Fibroblast of lung (primary cell): ENCODE results near the gene SMG6. TPM values are rescaled to one million over a fixed set of nuclear protein-coding genes. Genes with fewer than 3 reads are reported as not detected.

Experiments used
- DNase-seq, 2 donors: peaks; one replicate each; pipeline versions ENCODE4 v3.0.0 to v3.0.0-alpha.2; 2010; ENCODE audit warnings: low read depth in 2 of 2
- H2AFZ ChIP-seq: 2 replicates; pipeline ENCODE4 v1.5.1; 2012; ENCODE audit warnings: low read length, control low read depth, inconsistent platforms
- H3K27ac ChIP-seq: 2 replicates; pipeline ENCODE4 v1.5.1; 2011; ENCODE audit warnings: low read length, control low read depth; ENCODE audit not compliant: insufficient read depth
- H3K27me3 ChIP-seq: 2 replicates; pipeline ENCODE4 v1.5.1; 2011; ENCODE audit warnings: mild to moderate bottlenecking, low read length; ENCODE audit not compliant: control insufficient read depth, insufficient read depth
- H3K36me3 ChIP-seq: 2 replicates; pipeline ENCODE4 v1.5.1; 2011; ENCODE audit warnings: low read length; ENCODE audit not compliant: control insufficient read depth, insufficient read depth
- H3K4me1 ChIP-seq: 2 replicates; pipeline ENCODE4 v1.5.1; 2011; ENCODE audit warnings: low read length; ENCODE audit not compliant: control insufficient read depth, insufficient read depth; ENCODE audit errors: extremely low read depth
- H3K4me2 ChIP-seq: 2 replicates; pipeline ENCODE4 v1.5.1; 2011; ENCODE audit warnings: low read length, control low read depth; ENCODE audit not compliant: insufficient read depth; ENCODE audit errors: extremely low read depth
- H3K4me3 ChIP-seq, 4 experiments: fragments of 200-600 bp in 1 of 4; sonication (generic) in 1 of 4; replicated peaks in 1 of 4; 2 replicates each; pipeline ENCODE4 v1.5.1; 2011 to 2016; ENCODE audit warnings: low read length in 4 of 4, low read depth in 3 of 4, mild to moderate bottlenecking in 3 of 4, control low read depth in 2 of 4, inconsistent platforms in 1 of 4, mixed read lengths in 1 of 4; ENCODE audit not compliant: insufficient read depth in 1 of 4; ENCODE audit errors: control extremely low read depth in 1 of 4
- H3K79me2 ChIP-seq: 2 replicates; pipeline ENCODE4 v1.5.1; 2012; ENCODE audit warnings: mild to moderate bottlenecking, low read length, inconsistent platforms; ENCODE audit not compliant: control insufficient read depth, insufficient read depth
- H3K9ac ChIP-seq: 2 replicates; pipeline ENCODE4 v1.5.1; 2011; ENCODE audit warnings: mild to moderate bottlenecking, low read length, control low read depth; ENCODE audit not compliant: insufficient read depth
- H3K9me3 ChIP-seq: 2 replicates; pipeline ENCODE4 v1.5.1; 2012; ENCODE audit warnings: low read depth, low read length; ENCODE audit not compliant: control insufficient read depth, insufficient read depth
- H4K20me1 ChIP-seq: 2 replicates; pipeline ENCODE4 v1.5.1; 2011; ENCODE audit warnings: low read length; ENCODE audit not compliant: control insufficient read depth, insufficient read depth; ENCODE audit errors: extremely low read depth
- EZH2 ChIP-seq: IDR thresholded peaks from 2 replicates; pipeline ENCODE4 v1.5.1; 2012; ENCODE audit warnings: low read length, control low read depth, mild to moderate bottlenecking; ENCODE audit errors: missing control alignments
- polyA plus RNA-seq, 2 donors: library from polyadenylated mRNA; depleted of rRNA in 1 of 2; stranded (reverse) in 1 of 2; unstranded in 1 of 2; fragments of >200 nt; gene quantifications; 2 replicates each; pipeline ENCODE4 v1.2.1, GENCODE V29; 2011 to 2012; ENCODE audit warnings: missing spikeins in 1 of 2
- total RNA-seq: library from RNA; depleted of rRNA; stranded (reverse); fragments of >200 nt; gene quantifications from 2 replicates; pipeline ENCODE4 v1.2.1, GENCODE V29; 2014
- TF ChIP-seq, protein P1 (sequence below), 2 donors: IDR thresholded peaks in 1 of 2; conservative IDR thresholded peaks in 1 of 2; 1 replicate in 1 of 2; 2 replicates in 1 of 2; pipeline ENCODE4 v1.5.1; 2011 to 2012; ENCODE audit warnings: low read length in 2 of 2, control low read depth in 1 of 2, inconsistent platforms in 1 of 2, low read depth in 1 of 2, mild to moderate bottlenecking in 1 of 2

SMG6 gene
- total and polyA plus RNA-seq, 2 donors (not counting 1 experiment from before 2014, with no cell fraction given): 14.7 to 29.9 TPM

DNA sequence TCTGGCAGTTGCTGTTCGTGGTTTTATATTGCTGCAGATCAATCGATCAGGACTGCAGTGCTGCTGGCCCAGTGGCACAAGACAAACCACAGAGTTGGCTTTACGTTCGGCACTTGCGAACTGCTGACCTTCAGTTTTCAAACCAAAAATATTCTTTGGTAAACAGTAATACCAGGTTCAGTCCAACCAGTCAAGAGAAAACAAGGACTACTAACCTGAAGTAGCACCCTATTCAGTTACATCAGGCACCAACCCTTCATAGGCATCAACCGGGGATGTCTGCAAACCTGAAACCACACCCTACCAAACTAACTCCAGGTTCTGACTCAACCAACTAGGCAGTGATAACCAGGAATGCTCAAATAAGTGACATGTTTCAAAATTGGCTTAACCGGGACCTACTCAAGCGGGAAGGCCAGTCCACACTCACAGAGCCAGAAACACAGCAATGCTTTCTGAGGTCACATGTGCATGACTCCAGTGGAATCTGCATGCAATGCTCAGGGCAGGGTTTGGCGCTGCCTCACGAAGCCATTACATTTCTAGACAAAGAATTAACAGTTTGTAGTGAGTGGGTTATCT is 91.1 kb downstream of the SMG6 start:
- DNase-seq: peak; percentile 83 to 97
- H3K36me3 ChIP-seq: no peaks in the 10 kb centered on the region
- H4K20me1 ChIP-seq: no peaks in the 10 kb centered on the region
- no peaks in the 10 kb centered on the region for H3K27me3 ChIP-seq
- peak overlapping the region in 2 of 4 experiments; percentile 35 to 43 for H3K4me3 ChIP-seq
- no peaks in the 10 kb centered on the region for H3K9me3 ChIP-seq
- H3K79me2 ChIP-seq: peaks cover 3% of the 10 kb centered on the region
- H3K27ac ChIP-seq: peak overlapping the region; percentile 93
- peak overlapping the region; percentile 65 for H3K4me2 ChIP-seq
- TF ChIP-seq, protein P1, sequence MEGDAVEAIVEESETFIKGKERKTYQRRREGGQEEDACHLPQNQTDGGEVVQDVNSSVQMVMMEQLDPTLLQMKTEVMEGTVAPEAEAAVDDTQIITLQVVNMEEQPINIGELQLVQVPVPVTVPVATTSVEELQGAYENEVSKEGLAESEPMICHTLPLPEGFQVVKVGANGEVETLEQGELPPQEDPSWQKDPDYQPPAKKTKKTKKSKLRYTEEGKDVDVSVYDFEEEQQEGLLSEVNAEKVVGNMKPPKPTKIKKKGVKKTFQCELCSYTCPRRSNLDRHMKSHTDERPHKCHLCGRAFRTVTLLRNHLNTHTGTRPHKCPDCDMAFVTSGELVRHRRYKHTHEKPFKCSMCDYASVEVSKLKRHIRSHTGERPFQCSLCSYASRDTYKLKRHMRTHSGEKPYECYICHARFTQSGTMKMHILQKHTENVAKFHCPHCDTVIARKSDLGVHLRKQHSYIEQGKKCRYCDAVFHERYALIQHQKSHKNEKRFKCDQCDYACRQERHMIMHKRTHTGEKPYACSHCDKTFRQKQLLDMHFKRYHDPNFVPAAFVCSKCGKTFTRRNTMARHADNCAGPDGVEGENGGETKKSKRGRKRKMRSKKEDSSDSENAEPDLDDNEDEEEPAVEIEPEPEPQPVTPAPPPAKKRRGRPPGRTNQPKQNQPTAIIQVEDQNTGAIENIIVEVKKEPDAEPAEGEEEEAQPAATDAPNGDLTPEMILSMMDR (conservative IDR thresholded peaks at IDR 0.05 in 1 of 2, IDR thresholded peaks at IDR 0.05 in 1 of 2; ENCODE audit: low read depth in 1 of 2, low read length in 2 of 2): no peak
- TF ChIP-seq EZH2: no peak
- peaks cover 30% of the 10 kb centered on the region for H3K4me1 ChIP-seq
- H3K9ac ChIP-seq: no peak overlapping the region
- H2AFZ ChIP-seq: no peak overlapping the region

DNA sequence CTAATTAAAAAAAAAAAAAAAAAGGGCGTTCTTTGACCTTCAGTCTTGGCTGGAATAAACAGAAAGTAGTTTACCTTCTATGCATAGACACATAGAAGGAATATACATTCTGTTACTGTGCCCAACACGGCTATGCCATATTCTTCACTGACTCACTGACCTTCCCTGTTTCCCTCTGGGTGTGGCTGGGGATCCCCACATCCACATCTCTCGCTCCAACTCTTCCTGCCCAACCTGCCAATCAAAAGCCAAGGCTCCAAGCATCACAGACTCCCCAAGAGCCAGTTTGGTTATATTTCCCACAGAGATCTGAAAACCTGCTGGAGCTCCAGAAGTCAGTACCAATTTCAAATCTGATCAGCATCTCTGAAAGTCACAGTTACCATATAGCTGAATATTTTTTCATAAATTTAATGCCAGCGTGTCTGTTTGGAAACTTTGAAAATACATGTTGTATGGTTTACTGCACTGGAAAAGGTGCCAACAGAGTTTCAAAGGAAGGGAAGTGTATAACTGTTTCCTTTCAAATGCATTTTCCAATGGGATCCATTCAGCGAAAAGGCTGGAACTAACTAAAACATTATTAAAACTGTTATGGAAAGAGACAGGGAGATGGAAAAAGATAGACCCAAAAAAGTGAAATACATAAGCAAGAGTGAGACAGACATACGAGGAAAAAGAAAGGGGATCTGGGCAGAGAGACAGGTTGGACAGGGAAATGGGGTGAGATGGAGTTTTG is 91.8 kb downstream of the SMG6 start:
- TF ChIP-seq, protein P1 (conservative IDR thresholded peaks at IDR 0.05 in 1 of 2, IDR thresholded peaks at IDR 0.05 in 1 of 2; ENCODE audit: low read depth in 1 of 2, low read length in 2 of 2): no peak
- TF ChIP-seq EZH2: no peak

DNA sequence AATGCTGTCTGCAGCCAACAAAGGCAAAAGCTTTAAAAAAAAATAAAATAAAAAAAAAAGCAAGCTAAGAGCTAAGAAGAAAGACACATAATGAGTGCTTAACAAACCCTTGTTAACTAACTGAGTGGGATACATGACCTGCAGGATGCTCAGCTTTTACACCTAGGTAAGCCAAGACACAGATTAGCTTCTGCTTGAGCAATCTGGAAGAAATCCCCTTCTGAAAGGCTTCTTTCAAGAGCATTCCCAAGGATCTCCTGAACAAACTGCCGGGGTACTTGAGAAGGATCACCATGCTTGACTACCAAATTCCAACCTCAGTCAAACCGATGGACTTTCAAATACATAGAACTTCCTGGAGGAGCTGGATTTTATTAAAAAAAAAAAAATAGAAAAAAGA is 92.9 kb downstream of the SMG6 start:
- Histone ChIP-seq H3K4me1 (peaks cover 21% of the 10 kb centered on the region), H3K79me2 (peaks cover 3% of the 10 kb centered on the region), H3K36me3 (no peaks in the 10 kb centered on the region), H4K20me1 (no peaks in the 10 kb centered on the region), H3K4me3 (no peak overlapping the region), H3K4me2 (no peak overlapping the region), H3K27ac (no peak overlapping the region), H2AFZ (no peak overlapping the region), H3K9ac (no peak overlapping the region), H3K27me3 (no peaks in the 10 kb centered on the region), H3K9me3 (no peaks in the 10 kb centered on the region)
- DNase-seq: no peak
- TF ChIP-seq EZH2: no peak
- TF ChIP-seq, protein P1 (conservative IDR thresholded peaks at IDR 0.05 in 1 of 2, IDR thresholded peaks at IDR 0.05 in 1 of 2; ENCODE audit: low read depth in 1 of 2, low read length in 2 of 2): no peak

More for the DNA sequence above, 91.8 kb downstream of the SMG6 start:
- DNase-seq: no peak
- peaks cover 29% of the 10 kb centered on the region for H3K4me1 ChIP-seq
- H3K4me2 ChIP-seq: peak overlapping the region; percentile 65
- H3K27me3 ChIP-seq: no peaks in the 10 kb centered on the region
- no peaks in the 10 kb centered on the region for H3K36me3 ChIP-seq
- no peak overlapping the region for H3K9ac ChIP-seq
- H3K79me2 ChIP-seq: peaks cover 3% of the 10 kb centered on the region
- no peak overlapping the region for H2AFZ ChIP-seq
- H4K20me1 ChIP-seq: no peaks in the 10 kb centered on the region
- peak overlapping the region; percentile 93 for H3K27ac ChIP-seq
- no peaks in the 10 kb centered on the region for H3K9me3 ChIP-seq
- peak overlapping the region in 1 of 4 experiments; percentile 43 for H3K4me3 ChIP-seq
